ENCODE data around the gene NDUFB1.

NDUFB1 gene

DNA sequence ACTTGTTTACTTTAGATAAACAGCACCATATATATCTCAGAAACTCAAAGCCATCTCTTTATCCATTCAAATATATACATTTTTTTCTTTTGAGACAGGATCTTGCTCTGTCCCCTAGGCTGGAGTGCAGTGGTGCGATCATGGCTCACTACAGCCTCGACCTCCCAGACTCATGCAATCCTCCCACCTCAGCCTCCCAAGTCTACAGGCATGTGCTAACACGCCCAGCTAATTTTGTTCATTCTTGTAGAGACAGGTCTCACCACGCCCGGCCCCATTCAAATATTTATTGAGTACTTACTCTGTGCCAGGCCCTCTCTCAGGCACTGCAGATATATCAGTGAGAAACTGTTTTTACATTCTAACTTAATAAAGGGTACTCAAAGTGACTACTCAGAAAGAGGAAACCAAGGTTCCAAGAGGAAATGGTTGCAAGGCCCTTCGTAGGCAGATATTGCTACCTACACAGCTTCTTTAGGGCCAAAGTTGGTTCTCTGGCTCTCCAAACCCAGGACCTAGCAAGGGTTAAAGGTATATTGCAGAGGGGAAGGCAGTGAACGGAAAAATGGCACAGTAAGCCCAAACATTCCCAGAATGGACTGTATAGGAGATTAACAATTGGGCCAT lies 18.0 kb downstream of the NDUFB1 start:
- DNase-seq (ENCODE audit: extremely low spot score, insufficient read length, low read depth) (no peak), FAIRE-seq (no peak)

GRCh38 chr14:92099802-92100201 lies 21.7 kb downstream of the NDUFB1 start:
- no peak for DNase-seq (ENCODE audit: extremely low spot score, insufficient read length, low read depth)
- no peak for FAIRE-seq

- DNase-seq (ENCODE audit: extremely low spot score, insufficient read length, low read depth) (no peak), FAIRE-seq (no peak)
These were observed 28.2 kb downstream of the NDUFB1 start for GRCh38 chr14:92093320-92093719.

GRCh38 chr14:92088494-92088893 lies 33.0 kb downstream of the NDUFB1 start:
- FAIRE-seq (no peak), DNase-seq (ENCODE audit: extremely low spot score, insufficient read length, low read depth) (no peak)

DNA sequence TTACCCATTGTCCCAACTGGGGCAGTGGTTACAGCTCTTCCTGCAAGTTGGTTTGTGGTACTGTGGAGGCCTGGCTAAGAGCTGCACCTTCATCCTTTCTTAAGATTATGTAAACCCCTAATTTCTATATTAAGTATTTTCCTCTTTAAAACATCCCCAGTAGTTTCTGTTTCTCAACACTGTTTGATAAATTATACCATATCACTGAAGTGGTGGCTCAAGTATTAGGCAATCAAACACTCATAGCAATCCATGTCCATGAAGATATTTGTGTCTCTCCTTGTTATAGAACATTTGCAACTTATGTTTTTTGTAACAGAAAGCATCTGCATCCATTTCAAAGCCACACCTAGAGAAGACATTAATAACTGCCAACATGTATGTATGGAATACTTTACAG lies 47.0 kb downstream of the NDUFB1 start:
- FAIRE-seq (no peak), DNase-seq (ENCODE audit: extremely low spot score, insufficient read length, low read depth) (no peak)
